ENCODE results near the gene TBL1X. TPM values are rescaled to one million over a fixed set of nuclear protein-coding genes. Genes with fewer than 3 reads are reported as not detected.

The TBL1X gene
- total RNA-seq, 1 experiment from 2014 or later, result 14.6 TPM

DNA sequence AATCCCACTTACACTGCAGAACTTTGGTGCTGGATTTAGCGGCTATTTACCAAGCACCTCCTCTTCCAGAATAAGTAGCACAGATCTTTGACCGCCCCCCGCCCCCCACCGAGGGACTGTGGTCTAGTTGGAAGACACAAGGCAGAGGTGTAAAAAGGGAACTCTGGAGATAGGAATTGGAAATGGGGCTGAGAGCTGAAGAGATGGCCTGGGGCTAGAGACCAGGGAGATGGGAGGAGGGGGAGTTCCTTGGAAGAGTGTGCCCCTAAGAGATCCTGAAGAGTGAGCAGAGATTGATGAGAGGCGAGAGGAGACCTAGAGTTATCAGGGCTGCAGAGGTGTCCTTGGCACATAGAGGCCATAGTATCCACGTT, 55.3 kb downstream of the TBL1X start:
- Histone ChIP-seq H3K4me1 (ENCODE audit: control insufficient read depth, insufficient read depth, low read length) (no peaks in the 10 kb centered on the region), H3K27me3 (ENCODE audit: control insufficient read depth, insufficient read depth, low read length) (no peaks in the 10 kb centered on the region), H3K27ac (ENCODE audit: low read length) (no peak overlapping the region), H3K36me3 (ENCODE audit: control insufficient read depth, insufficient read depth, low read length) (no peaks in the 10 kb centered on the region), H3K4me3 (ENCODE audit: low read depth in 2 of 2, low read length in 2 of 2) (no peak overlapping the region), H3K9me3 (ENCODE audit: control insufficient read depth, insufficient read depth, low read depth, low read length) (no peaks in the 10 kb centered on the region)
- DNase-seq (ENCODE audit: low read depth, low spot score) (no peak), ATAC-seq (no peak)
- intact Hi-C loops (cut with micrococcal nuclease; ENCODE audit: unreplicated experiment), result no loop called here
- ChIA-PET CTCF (no interaction called here), POLR2A (no interaction called here)
- TF ChIP-seq POLR2AphosphoS5 (IDR thresholded peaks at IDR 0.05; ENCODE audit: low read depth, low read length) (no peak), SIN3A (IDR thresholded peaks at IDR 0.05; ENCODE audit: borderline replicate concordance, insufficient read depth, low read depth, low read length) (no peak), TCF7L2 (IDR thresholded peaks at IDR 0.05; ENCODE audit: low read depth, low read length) (no peak)
- TF ChIP-seq, protein P1, sequence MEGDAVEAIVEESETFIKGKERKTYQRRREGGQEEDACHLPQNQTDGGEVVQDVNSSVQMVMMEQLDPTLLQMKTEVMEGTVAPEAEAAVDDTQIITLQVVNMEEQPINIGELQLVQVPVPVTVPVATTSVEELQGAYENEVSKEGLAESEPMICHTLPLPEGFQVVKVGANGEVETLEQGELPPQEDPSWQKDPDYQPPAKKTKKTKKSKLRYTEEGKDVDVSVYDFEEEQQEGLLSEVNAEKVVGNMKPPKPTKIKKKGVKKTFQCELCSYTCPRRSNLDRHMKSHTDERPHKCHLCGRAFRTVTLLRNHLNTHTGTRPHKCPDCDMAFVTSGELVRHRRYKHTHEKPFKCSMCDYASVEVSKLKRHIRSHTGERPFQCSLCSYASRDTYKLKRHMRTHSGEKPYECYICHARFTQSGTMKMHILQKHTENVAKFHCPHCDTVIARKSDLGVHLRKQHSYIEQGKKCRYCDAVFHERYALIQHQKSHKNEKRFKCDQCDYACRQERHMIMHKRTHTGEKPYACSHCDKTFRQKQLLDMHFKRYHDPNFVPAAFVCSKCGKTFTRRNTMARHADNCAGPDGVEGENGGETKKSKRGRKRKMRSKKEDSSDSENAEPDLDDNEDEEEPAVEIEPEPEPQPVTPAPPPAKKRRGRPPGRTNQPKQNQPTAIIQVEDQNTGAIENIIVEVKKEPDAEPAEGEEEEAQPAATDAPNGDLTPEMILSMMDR (IDR thresholded peaks at IDR 0.05), result no peak
- TF ChIP-seq, protein P2, sequence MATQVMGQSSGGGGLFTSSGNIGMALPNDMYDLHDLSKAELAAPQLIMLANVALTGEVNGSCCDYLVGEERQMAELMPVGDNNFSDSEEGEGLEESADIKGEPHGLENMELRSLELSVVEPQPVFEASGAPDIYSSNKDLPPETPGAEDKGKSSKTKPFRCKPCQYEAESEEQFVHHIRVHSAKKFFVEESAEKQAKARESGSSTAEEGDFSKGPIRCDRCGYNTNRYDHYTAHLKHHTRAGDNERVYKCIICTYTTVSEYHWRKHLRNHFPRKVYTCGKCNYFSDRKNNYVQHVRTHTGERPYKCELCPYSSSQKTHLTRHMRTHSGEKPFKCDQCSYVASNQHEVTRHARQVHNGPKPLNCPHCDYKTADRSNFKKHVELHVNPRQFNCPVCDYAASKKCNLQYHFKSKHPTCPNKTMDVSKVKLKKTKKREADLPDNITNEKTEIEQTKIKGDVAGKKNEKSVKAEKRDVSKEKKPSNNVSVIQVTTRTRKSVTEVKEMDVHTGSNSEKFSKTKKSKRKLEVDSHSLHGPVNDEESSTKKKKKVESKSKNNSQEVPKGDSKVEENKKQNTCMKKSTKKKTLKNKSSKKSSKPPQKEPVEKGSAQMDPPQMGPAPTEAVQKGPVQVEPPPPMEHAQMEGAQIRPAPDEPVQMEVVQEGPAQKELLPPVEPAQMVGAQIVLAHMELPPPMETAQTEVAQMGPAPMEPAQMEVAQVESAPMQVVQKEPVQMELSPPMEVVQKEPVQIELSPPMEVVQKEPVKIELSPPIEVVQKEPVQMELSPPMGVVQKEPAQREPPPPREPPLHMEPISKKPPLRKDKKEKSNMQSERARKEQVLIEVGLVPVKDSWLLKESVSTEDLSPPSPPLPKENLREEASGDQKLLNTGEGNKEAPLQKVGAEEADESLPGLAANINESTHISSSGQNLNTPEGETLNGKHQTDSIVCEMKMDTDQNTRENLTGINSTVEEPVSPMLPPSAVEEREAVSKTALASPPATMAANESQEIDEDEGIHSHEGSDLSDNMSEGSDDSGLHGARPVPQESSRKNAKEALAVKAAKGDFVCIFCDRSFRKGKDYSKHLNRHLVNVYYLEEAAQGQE (IDR thresholded peaks at IDR 0.05; ENCODE audit: insufficient read depth in 1 of 2, low read depth in 2 of 2, low read length in 1 of 2), result no peak
- BruUV-seq (replicated peaks), result no TSS peak
- in situ Hi-C loops (cut with HindIII; ENCODE audit: low pct_unique_long_range_greater_than_20kb, low sequenced_read_pairs), result no loop called here

DNA sequence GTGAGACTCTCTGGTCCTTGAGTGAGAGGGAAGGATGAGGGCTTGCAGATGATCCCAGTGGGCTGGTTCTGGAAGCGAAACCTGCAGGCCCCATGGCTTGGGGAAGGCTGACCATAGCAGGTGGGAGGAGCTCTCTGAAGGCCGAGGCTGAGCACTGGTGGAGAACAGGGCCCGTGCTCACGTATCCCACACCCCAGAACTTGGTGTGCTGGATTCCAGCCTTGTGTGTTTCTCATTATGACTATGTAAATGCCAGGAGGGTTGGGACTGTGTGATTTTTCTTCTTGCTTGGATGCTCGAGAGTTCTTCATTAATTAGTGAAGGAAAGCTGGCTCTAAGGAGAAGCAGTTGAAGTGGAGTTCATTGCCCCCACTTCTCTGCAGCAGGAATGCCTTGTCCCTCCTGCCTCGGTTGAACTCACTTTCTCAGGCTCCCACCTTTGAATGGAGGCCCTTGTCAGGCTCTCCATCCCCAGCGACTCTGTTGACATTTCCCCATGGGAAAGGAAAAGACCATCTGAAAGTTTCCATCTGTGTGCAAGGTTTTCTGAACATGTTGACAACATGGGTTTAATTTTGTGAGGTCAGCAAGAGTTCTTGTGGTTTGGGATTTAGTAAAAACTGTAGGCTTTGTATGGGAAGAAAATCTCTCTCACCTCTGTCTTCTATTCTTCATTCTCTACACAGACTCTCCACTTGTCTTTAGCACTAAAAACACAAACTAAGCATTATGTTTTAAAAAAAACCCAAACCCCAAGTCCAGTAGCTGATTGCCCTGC, 57.7 kb downstream of the TBL1X start:
- DNase-seq (ENCODE audit: low read depth, low spot score) (no peak), ATAC-seq (no peak)
- no TSS peak for BruUV-seq (replicated peaks)
- intact Hi-C loops (cut with micrococcal nuclease; ENCODE audit: unreplicated experiment) (no loop called here), in situ Hi-C loops (cut with HindIII; ENCODE audit: low pct_unique_long_range_greater_than_20kb, low sequenced_read_pairs) (no loop called here)
- TF ChIP-seq, protein P2 (IDR thresholded peaks at IDR 0.05; ENCODE audit: insufficient read depth in 1 of 2, low read depth in 2 of 2, low read length in 1 of 2), result no peak
- TF ChIP-seq SIN3A (IDR thresholded peaks at IDR 0.05; ENCODE audit: borderline replicate concordance, insufficient read depth, low read depth, low read length), result no peak
- TF ChIP-seq, protein P1 (IDR thresholded peaks at IDR 0.05), result no peak
- no peak for TF ChIP-seq POLR2AphosphoS5 (IDR thresholded peaks at IDR 0.05; ENCODE audit: low read depth, low read length)
- TF ChIP-seq TCF7L2 (IDR thresholded peaks at IDR 0.05; ENCODE audit: low read depth, low read length), result no peak
- H3K4me1 ChIP-seq (ENCODE audit: control insufficient read depth, insufficient read depth, low read length), result no peaks in the 10 kb centered on the region
- ChIA-PET CTCF (no interaction called here), POLR2A (no interaction called here)
- H3K27me3 ChIP-seq (ENCODE audit: control insufficient read depth, insufficient read depth, low read length), result no peaks in the 10 kb centered on the region
- no peak overlapping the region for H3K27ac ChIP-seq (ENCODE audit: low read length)
- no peaks in the 10 kb centered on the region for H3K9me3 ChIP-seq (ENCODE audit: control insufficient read depth, insufficient read depth, low read depth, low read length)
- no peaks in the 10 kb centered on the region for H3K36me3 ChIP-seq (ENCODE audit: control insufficient read depth, insufficient read depth, low read length)
- no peak overlapping the region for H3K4me3 ChIP-seq (ENCODE audit: low read depth in 2 of 2, low read length in 2 of 2)
